Uterus (tissue), 4 donors: ENCODE data around the gene NSD2. TPM values are rescaled to one million over a fixed set of nuclear protein-coding genes. Genes with fewer than 3 reads are reported as not detected.
A peak's percentile ranks its signal among the peaks of the same experiment; 100 is the strongest.
"Not testable (repeated sequence)": the region's sequence is repeated elsewhere in the genome, so short reads cannot be mapped to it uniquely, and the experiment has no call there.

ENCODE experiments used
- DNase-seq, 2 donors: peaks; one replicate each; pipeline ENCODE4 v3.0.0-alpha.2; 2019 to 2020
- H3K27ac ChIP-seq, 2 donors: fragments of 200-600 bp; sonication (generic); 1 replicate in 1 of 2; 2 replicates in 1 of 2; pipeline ENCODE4 v1.5.1; 2016 to 2018
- H3K27me3 ChIP-seq, 2 donors: fragments of 200-600 bp; sonication (generic); one replicate each; pipeline ENCODE4 v1.5.1; 2018 to 2019; ENCODE audit warnings: control low read depth in 1 of 2
- H3K36me3 ChIP-seq, 2 donors: fragments of 200-600 bp; sonication (generic); one replicate each; pipeline ENCODE4 v1.5.1; 2019; ENCODE audit warnings: control low read depth in 1 of 2
- H3K4me1 ChIP-seq, 2 donors: fragments of 200-600 bp; sonication (generic); one replicate each; pipeline ENCODE4 v1.5.1; 2018 to 2019; ENCODE audit warnings: control low read depth in 1 of 2
- H3K4me3 ChIP-seq, 2 donors: fragments of 200-600 bp; sonication (generic); 1 replicate in 1 of 2; 2 replicates in 1 of 2; pipeline ENCODE4 v1.5.1; 2018 to 2019; ENCODE audit warnings: mild to moderate bottlenecking in 1 of 2
- H3K9me3 ChIP-seq, 2 donors: fragments of 200-600 bp; sonication (generic); one replicate each; pipeline ENCODE4 v1.5.1; 2019; ENCODE audit warnings: control low read depth in 1 of 2
- POLR2A ChIP-seq, 2 donors: fragments of 450-650 bp; IDR thresholded peaks; one replicate each; pipeline ENCODE4 v1.6.1; 2016; ENCODE audit warnings: antibody characterized with exemption in 2 of 2, mild to moderate bottlenecking in 1 of 2, moderate library complexity in 1 of 2
- intact Hi-C: fragments of 100-400 bp; cut with DNase I; formaldehyde crosslinking; loops from one replicate; pipeline ENCODE4 v1.15.1; 2023; ENCODE audit warnings: low total_unique reads
- total RNA-seq, 4 donors: library from RNA; depleted of rRNA in 3 of 4; stranded (reverse); fragments of >200 nt in 3 of 4; gene quantifications; one replicate each; pipeline versions ENCODE4 v1.1.0 to v1.2.4, GENCODE V29; 2014 to 2023
- TF ChIP-seq, protein P1 (sequence below), 4 experiments: fragments of 200-600 bp in 2 of 4; fragments of 450-650 bp in 2 of 4; sonication (generic) in 2 of 4; IDR thresholded peaks; one replicate each; pipeline ENCODE4 v1.5.1; 2016 to 2019; ENCODE audit warnings: antibody characterized with exemption in 4 of 4, mild to moderate bottlenecking in 2 of 4, moderate library complexity in 1 of 4
- donor health status: DM: yes; HTN: yes; CAD: no.

Gene NSD2
- total RNA-seq, 4 donors from 2014 or later: 10.3 to 75.3 (median 49.0) TPM

DNA sequence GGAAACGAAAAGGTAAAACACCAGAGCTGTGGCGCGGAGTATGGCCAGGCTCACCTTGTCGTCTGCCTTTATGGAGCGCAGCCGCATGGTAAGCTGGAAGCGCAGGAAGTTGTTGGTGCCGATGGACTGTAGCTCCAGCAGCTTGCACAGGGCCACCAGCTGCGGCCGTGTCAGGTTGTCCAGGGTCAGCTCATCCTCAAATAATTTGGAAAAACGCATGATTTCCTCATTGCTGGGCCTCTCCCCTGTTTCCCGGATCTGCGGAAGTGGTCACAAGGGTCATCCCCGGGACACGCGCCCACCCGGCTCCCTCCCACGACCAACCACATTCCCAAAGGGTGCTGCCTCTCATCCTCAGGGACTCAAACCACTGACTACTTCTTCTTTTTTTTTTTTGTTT lies 38.5 kb upstream of the NSD2 start:
- intact Hi-C loops: no loop called here
- no peak overlapping the region for H3K27ac ChIP-seq
- no peaks in the 10 kb centered on the region for H3K4me1 ChIP-seq
- no peaks in the 10 kb centered on the region for H3K9me3 ChIP-seq
- no peaks in the 10 kb centered on the region for H3K36me3 ChIP-seq
- no peak overlapping the region for H3K4me3 ChIP-seq
- H3K27me3 ChIP-seq: no peaks in the 10 kb centered on the region
- no peak for TF ChIP-seq POLR2A (IDR thresholded peaks at IDR 0.05)
- TF ChIP-seq, protein P1, sequence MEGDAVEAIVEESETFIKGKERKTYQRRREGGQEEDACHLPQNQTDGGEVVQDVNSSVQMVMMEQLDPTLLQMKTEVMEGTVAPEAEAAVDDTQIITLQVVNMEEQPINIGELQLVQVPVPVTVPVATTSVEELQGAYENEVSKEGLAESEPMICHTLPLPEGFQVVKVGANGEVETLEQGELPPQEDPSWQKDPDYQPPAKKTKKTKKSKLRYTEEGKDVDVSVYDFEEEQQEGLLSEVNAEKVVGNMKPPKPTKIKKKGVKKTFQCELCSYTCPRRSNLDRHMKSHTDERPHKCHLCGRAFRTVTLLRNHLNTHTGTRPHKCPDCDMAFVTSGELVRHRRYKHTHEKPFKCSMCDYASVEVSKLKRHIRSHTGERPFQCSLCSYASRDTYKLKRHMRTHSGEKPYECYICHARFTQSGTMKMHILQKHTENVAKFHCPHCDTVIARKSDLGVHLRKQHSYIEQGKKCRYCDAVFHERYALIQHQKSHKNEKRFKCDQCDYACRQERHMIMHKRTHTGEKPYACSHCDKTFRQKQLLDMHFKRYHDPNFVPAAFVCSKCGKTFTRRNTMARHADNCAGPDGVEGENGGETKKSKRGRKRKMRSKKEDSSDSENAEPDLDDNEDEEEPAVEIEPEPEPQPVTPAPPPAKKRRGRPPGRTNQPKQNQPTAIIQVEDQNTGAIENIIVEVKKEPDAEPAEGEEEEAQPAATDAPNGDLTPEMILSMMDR (IDR thresholded peaks at IDR 0.05): no peak
- DNase-seq: no peak

DNA sequence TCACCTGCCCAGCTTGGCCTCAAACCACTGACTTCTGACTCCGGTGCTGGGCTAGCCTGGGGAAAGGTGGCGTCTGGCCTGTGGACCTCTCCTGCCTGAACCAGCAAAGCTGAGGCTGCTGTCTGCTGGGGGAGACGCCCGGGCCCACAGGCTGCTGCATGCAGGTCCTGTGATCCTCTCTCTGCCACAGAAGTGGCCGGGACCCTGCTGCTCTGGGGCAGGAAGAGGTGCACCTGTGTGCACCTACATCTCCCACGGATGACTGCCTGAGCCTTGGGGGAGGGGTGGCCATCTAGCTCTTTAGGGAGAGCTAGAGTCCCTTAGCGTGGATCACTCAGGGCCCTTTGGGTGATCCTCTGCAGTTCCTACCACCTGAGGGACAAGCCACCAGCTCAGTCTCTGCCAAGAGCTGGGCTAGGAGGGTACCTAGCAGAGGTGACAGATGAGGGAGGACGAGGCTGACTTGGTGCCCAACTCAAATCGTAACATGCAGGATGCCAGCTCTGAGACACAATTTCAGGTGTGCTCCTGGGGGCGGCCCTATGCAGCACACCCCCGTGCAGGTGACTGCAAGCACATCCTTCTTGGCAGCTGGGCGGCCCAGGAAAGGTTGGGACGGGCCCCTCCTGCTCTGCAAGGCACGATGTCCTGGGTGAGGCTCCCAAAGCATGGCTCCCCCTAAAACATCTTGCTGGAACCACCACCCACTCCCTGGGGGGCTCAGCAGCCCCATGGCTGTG lies 37.7 kb upstream of the NSD2 start:
- no peak overlapping the region for H3K4me3 ChIP-seq
- no peak for DNase-seq
- no peaks in the 10 kb centered on the region for H3K36me3 ChIP-seq
- no peaks in the 10 kb centered on the region for H3K27me3 ChIP-seq
- no peaks in the 10 kb centered on the region for H3K9me3 ChIP-seq
- no peak overlapping the region for H3K27ac ChIP-seq
- TF ChIP-seq, protein P1 (IDR thresholded peaks at IDR 0.05): no peak
- TF ChIP-seq POLR2A (IDR thresholded peaks at IDR 0.05): no peak
- intact Hi-C loops: no loop called here
- H3K4me1 ChIP-seq: no peaks in the 10 kb centered on the region

DNA sequence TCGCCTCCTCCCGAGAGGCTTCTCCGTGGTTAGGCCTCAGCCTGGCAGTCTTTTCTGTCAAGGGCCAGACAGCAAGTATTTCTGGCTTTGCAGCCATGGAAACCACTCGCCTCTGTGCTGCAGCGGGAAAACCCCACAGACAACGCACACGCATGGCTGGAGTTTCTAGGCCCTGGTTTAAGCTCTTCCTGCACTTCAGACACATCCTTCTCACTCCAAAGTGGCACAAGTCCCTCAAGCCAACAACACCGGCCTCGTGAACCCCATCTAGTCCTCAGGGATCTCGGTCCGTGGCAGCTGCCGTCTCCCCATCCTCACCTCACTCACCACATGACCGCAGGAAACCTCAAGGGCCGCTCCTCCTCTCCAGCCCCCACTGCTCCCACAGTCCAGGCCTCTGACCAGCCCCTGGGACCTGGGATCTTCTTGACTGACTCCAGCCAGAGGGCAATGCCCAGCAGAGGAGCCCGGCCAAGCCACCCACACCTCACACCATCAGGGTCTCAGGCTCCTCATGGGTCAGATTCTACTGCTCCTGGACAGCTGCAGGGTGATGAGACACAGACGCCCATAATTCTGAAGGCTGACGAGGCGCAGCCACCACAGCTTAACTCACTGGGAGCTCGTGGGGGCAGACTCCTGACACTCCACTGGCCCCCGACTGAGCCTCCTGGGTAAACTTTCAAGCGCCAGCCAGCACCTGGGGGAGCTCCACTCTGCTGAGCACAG lies 37.0 kb upstream of the NSD2 start:
- Histone ChIP-seq H3K9me3 (no peaks in the 10 kb centered on the region), H3K27me3 (no peaks in the 10 kb centered on the region), H3K4me1 (no peaks in the 10 kb centered on the region), H3K36me3 (no peaks in the 10 kb centered on the region), H3K4me3 (no peak overlapping the region), H3K27ac (peak overlapping the region in 1 of 2 donors; percentile 62)
- peak in 1 of 2 donors; percentile 35 for DNase-seq
- intact Hi-C loops: no loop called here
- no peak for TF ChIP-seq POLR2A (IDR thresholded peaks at IDR 0.05)
- TF ChIP-seq, protein P1 (IDR thresholded peaks at IDR 0.05): no peak

DNA sequence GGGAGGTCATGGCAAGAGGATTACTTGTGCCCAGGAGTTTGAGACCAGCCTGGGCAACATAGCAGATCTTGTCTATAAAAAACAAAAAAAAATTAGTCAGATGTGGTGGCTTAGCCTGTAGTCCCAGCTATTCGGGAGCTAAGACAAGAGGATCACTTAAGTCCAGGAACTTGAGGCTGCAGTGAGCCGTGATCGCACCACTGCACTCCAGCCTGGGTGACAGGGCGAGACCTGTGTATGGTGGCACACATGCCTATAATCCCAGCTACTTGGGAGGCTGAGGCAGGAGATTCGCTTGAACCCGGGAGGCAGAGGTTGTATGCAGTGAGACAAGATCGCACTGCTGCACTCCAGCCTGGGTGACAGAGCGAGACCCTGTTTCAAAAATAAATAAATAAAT lies 35.4 kb upstream of the NSD2 start:
- H3K9me3 ChIP-seq, DNase-seq, H3K4me3 ChIP-seq, H3K4me1 ChIP-seq, H3K27ac ChIP-seq, intact Hi-C loops, H3K36me3 ChIP-seq, H3K27me3 ChIP-seq: not testable (repeated sequence)

DNA sequence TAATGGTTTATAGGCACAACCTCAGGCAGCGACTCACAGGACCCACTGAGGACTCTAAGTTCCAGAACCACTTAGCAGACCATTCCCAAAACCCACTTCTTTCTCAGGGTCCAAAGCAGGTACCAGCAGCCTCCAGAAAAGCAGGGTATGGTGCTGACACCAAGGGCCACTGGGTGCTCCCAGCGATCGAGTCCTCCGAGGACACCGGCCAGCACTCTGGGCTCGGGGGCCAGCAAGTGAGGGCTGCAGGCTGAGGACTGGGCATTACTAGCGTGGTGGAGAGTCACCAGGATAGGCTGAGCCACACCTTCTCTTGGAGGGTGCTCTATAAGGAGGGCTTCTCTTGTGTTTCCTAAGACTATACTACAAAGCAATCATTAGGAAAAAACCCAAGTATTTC lies 34.5 kb upstream of the NSD2 start:
- Histone ChIP-seq H3K9me3 (no peaks in the 10 kb centered on the region), H3K27me3 (no peaks in the 10 kb centered on the region), H3K27ac (no peak overlapping the region), H3K36me3 (no peaks in the 10 kb centered on the region), H3K4me1 (no peaks in the 10 kb centered on the region), H3K4me3 (no peak overlapping the region)
- TF ChIP-seq POLR2A (IDR thresholded peaks at IDR 0.05): no peak
- TF ChIP-seq, protein P1 (IDR thresholded peaks at IDR 0.05): no peak
- intact Hi-C loops: no loop called here
- no peak for DNase-seq
